AG04449 (cell line): ENCODE results near the gene WDR43.

Experiments
- CTCF ChIA-PET: fragments of 350-600 bp; formaldehyde crosslinking; extraction: SDS; loops from one replicate; lab custom pipeline; 2021; ENCODE audit warnings: antibody characterized with exemption; lab: Yijun Ruan, JAX
- POLR2A ChIA-PET: fragments of 400-600, 350-600 bp; formaldehyde crosslinking; extraction: SDS; loops from one replicate; lab custom pipeline; 2020; ENCODE audit warnings: antibody characterized with exemption, inconsistent platforms; lab: Yijun Ruan, JAX
- DNase-seq: peaks from one replicate; pipeline ENCODE4 v3.0.0-alpha.2; 2010; ENCODE audit warnings: low read depth, low spot score
- H3K4me3 ChIP-seq: 2 replicates; pipeline ENCODE4 v1.5.1; 2011; ENCODE audit warnings: low read depth, mild to moderate bottlenecking, control low read depth, low read length
- TF ChIP-seq, protein P1 (sequence below): IDR thresholded peaks from one replicate; pipeline ENCODE4 v1.5.1; 2011; ENCODE audit warnings: mild to moderate bottlenecking, moderate library complexity, low read length, control low read depth, inconsistent platforms; ENCODE audit not compliant: insufficient read depth; ENCODE audit errors: missing control alignments

WDR43 gene

DNA sequence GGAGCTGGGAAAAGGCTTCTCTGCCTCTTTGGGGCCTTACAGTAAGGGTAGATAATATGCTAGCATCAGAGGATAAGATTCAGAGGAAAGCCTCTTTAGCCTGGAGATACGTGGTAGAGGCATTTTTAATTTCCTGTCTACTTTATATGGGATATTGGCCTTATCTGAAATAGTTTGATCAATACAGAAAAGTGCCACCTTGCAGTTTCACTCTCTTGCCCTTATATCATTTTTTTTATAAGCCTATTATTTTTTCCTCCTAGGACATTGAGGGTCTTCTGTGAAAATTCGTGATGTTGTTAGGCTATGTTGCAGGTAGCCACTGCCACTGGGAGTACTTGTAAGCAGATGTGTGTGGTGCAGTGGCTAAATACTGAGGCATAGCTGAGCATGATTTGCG lies 46.5 kb downstream of the WDR43 start:
- ChIA-PET POLR2A (no interaction called here), CTCF (no interaction called here)
- H3K4me3 ChIP-seq, result no peak overlapping the region
- no peak for DNase-seq
- TF ChIP-seq, protein P1, sequence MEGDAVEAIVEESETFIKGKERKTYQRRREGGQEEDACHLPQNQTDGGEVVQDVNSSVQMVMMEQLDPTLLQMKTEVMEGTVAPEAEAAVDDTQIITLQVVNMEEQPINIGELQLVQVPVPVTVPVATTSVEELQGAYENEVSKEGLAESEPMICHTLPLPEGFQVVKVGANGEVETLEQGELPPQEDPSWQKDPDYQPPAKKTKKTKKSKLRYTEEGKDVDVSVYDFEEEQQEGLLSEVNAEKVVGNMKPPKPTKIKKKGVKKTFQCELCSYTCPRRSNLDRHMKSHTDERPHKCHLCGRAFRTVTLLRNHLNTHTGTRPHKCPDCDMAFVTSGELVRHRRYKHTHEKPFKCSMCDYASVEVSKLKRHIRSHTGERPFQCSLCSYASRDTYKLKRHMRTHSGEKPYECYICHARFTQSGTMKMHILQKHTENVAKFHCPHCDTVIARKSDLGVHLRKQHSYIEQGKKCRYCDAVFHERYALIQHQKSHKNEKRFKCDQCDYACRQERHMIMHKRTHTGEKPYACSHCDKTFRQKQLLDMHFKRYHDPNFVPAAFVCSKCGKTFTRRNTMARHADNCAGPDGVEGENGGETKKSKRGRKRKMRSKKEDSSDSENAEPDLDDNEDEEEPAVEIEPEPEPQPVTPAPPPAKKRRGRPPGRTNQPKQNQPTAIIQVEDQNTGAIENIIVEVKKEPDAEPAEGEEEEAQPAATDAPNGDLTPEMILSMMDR, result no peak

DNA sequence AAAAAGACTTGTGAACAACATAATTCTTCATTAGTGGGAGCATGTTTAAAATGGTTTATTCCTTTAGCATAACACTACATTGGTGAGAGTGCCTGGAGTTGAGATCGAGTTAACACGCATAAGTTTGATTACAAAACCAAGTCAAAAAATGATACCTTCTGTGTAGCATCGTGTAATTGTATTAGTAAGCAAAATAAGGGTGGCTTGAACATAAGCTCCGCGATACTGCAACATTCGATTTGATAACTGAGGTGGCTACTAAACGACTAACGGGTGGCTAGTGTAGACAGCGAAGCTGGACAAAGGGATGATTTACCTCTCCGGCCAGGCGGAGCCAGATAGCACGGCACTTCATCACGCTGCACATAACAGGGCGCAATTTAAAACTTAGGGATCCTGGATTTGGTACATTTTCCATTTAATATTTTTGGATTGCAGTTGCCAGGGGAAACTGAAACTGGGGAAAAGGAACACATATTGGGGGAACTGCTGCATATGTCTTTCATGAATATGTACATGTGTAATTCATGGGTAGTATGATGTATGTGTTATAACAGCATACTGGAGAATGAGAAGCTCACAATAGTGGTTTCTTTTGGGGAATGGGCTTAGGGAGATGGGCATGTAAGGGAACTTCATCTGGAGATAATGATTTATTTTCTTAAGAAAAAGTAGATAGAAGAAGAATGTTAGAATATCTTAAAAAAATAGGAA lies 50.2 kb downstream of the WDR43 start:
- ChIA-PET POLR2A (no interaction called here), CTCF (interaction anchor here (1.0 to 1.3 kb wide), 2 partner anchors 11 to 14 kb away, joined by 3 read pairs; no protein-coding TSS in a partner anchor)
- H3K4me3 ChIP-seq, result no peak overlapping the region
- TF ChIP-seq, protein P1, result no peak
- no peak for DNase-seq

DNA sequence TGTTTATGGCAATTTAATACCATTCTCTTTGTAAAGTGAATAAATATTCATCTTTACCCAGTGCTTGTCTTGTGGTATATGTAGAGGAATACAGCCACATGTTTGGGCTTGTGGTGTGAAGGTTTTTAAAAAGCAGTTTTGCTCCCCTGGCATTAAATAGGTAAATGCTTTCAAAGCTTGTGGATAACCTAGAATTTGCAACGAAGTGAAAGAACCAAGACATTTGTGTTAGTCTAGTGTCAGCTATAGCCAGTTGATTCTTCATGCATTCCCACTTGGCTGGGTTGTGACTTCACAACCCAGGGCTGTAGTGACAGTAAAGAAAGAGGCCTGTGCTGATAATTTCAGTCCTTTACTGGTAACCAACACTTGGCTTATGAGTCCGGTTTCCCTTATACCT lies 53.7 kb downstream of the WDR43 start:
- ChIA-PET POLR2A (no interaction called here), CTCF (interaction anchor here (0.8 kb wide), 1 partner anchor 1124 kb away, joined by 3 read pairs; no protein-coding TSS in a partner anchor)
- TF ChIP-seq, protein P1, result no peak
- H3K4me3 ChIP-seq, result no peak overlapping the region
- DNase-seq, result no peak

- TF ChIP-seq, protein P1, result no peak
- ChIA-PET POLR2A (no interaction called here), CTCF (no interaction called here)
- no peak overlapping the region for H3K4me3 ChIP-seq
- no peak for DNase-seq
These were observed 54.7 kb downstream of the WDR43 start for GRCh38 chr2:28949190-28949589.

DNA sequence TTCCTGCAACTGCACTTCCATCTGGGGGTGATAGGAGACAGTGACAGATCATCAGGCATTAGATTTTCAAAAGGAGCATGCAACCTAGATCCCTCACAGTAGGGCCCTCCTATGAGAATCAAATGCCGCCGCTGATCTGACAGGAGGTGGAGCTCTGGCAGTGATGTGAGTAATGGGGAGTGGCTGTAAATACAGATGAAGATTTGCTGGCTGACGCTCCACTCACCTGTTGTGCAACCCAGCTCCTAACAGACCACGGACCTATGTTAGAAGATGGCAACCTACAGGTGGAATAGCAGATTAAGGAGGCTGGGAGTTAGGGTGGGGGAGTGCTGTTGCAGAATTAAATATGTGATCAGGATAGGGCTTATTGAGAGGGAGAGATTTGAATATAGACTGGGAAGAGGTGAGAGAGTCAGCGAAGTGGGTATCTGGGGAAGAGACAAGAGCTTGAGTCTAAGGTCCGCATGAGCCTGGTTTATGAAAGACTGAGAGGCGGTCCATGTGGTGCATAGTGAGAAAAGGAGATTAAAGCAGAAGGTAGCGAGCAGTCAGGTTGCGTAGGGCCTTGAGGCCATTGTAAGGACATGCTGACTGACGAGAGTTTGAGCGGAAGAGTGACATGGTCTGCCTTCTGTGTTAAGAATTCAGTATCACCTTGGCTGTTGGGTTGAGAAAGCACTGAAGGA lies 55.3 kb downstream of the WDR43 start:
- TF ChIP-seq, protein P1, result no peak
- ChIA-PET POLR2A (no interaction called here), CTCF (interaction anchor here (1.5 kb wide), 1 partner anchor 9 kb away, joined by 4 read pairs; no protein-coding TSS in a partner anchor)
- no peak for DNase-seq
- no peak overlapping the region for H3K4me3 ChIP-seq

DNA sequence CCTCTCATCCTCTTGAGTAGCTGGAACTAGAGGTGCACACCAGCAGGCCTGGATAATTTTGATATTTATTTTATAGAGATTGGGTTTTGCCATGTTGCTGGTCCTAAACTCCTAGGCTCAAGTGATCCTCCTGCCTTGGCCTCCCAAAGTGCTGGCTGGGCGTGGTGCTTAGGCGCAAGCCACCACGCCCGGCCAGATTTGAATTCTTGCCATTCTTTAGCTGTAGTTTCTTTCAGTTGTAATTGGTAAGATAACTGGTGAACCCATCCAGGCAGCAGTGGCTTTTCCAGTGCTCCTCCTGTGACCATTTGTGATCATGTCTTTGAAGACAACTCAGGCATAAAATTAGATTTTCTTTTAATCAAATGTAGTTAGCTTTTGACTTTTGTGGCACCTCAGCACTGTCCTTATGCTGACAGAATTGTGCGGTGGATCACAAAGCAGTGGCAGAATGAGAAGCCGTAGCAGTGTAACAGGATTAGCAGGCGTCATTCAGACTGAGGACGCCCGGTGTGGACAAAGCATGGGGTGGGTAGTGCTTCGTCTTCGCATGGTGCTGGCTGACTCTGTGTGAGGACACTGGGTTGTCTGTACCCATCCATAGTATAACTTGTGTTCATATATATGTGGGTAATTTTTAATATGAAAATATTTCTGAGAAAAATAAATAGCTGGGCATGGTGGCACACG lies 56.6 kb downstream of the WDR43 start:
- TF ChIP-seq, protein P1, result no peak
- ChIA-PET POLR2A (no interaction called here), CTCF (interaction anchor here (1.1 to 1.5 kb wide), 2 partner anchors 8 to 199 kb away, joined by 3 to 4 read pairs; no protein-coding TSS in a partner anchor)
- H3K4me3 ChIP-seq, result no peak overlapping the region
- DNase-seq, result no peak
